Loucy (cell line): ENCODE data around the gene IRX5.

Source experiments
- H2AFZ ChIP-seq: fragments of 200-600 bp; sonication (generic); 2 replicates; pipeline ENCODE4 v1.6.0; 2016; ENCODE audit warnings: antibody characterized with exemption, mild to moderate bottlenecking, low read length, moderate library complexity
- H3F3A ChIP-seq: fragments of 200-600 bp; 2 replicates; pipeline ENCODE4 v1.6.0; 2016; ENCODE audit warnings: antibody characterized with exemption, low read depth, mild to moderate bottlenecking
- H3K27me3 ChIP-seq: fragments of 200-600 bp; sonication (generic); 2 replicates; pipeline ENCODE4 v1.6.1; 2014; ENCODE audit warnings: low read length, mild to moderate bottlenecking; ENCODE audit not compliant: insufficient read depth, poor library complexity, severe bottlenecking
- H3K36me3 ChIP-seq: fragments of 200-600 bp; sonication (generic); 2 replicates; pipeline ENCODE4 v1.6.1; 2016; ENCODE audit warnings: low read length; ENCODE audit not compliant: insufficient read depth
- H3K4me1 ChIP-seq: fragments of 200-600 bp; sonication (generic); 2 replicates; pipeline ENCODE4 v1.5.1; 2014; ENCODE audit warnings: low read length, mild to moderate bottlenecking; ENCODE audit not compliant: insufficient read depth, poor library complexity, severe bottlenecking
- H3K4me2 ChIP-seq: fragments of 200-600 bp; sonication (generic); 2 replicates; pipeline ENCODE4 v1.6.0; 2014; ENCODE audit warnings: antibody characterized with exemption, low read length, low read depth, mild to moderate bottlenecking; ENCODE audit not compliant: poor library complexity, severe bottlenecking
- H3K4me3 ChIP-seq: fragments of 200-600 bp; sonication (generic); 2 replicates; pipeline ENCODE4 v1.5.1; 2014; ENCODE audit warnings: low read length, mild to moderate bottlenecking, mixed read lengths; ENCODE audit not compliant: poor library complexity, severe bottlenecking
- H3K79me2 ChIP-seq: fragments of 200-600 bp; sonication (generic); 2 replicates; pipeline ENCODE4 v1.6.1; 2014; ENCODE audit warnings: low read length; ENCODE audit not compliant: insufficient read depth
- H3K9ac ChIP-seq: fragments of 200-600 bp; sonication (generic); 2 replicates; pipeline ENCODE4 v1.6.0; 2014; ENCODE audit warnings: mild to moderate bottlenecking, low read depth, low read length, moderate library complexity; ENCODE audit not compliant: poor library complexity, severe bottlenecking
- H3K9me2 ChIP-seq: fragments of 200-600 bp; sonication (generic); replicated peaks from 2 replicates; pipeline ENCODE4 v1.6.1; 2016; ENCODE audit warnings: low read depth, low read length, mixed read lengths
- H3K9me3 ChIP-seq: fragments of 200-600 bp; sonication (generic); 2 replicates; pipeline ENCODE4 v1.6.1; 2014; ENCODE audit warnings: mild to moderate bottlenecking, antibody characterized with exemption, low read length, low read depth; ENCODE audit not compliant: insufficient read depth
- H4K20me1 ChIP-seq: fragments of 200-600 bp; sonication (generic); 2 replicates; pipeline ENCODE4 v1.6.0; 2014; ENCODE audit warnings: antibody characterized with exemption, low read length, mild to moderate bottlenecking; ENCODE audit not compliant: insufficient read depth, poor library complexity, severe bottlenecking
- EZH2phosphoT487 ChIP-seq: fragments of 200-600 bp; IDR thresholded peaks from 2 replicates; pipeline ENCODE4 v1.6.1; 2018; ENCODE audit warnings: antibody characterized with exemption, mild to moderate bottlenecking, moderate library complexity, borderline replicate concordance
- TF ChIP-seq, protein P1 (sequence below): fragments of 200-600 bp; sonication (generic); conservative IDR thresholded peaks from 2 replicates; pipeline ENCODE4 v1.5.1; 2014; ENCODE audit warnings: mild to moderate bottlenecking, antibody characterized with exemption, low read length

IRX5 gene

DNA sequence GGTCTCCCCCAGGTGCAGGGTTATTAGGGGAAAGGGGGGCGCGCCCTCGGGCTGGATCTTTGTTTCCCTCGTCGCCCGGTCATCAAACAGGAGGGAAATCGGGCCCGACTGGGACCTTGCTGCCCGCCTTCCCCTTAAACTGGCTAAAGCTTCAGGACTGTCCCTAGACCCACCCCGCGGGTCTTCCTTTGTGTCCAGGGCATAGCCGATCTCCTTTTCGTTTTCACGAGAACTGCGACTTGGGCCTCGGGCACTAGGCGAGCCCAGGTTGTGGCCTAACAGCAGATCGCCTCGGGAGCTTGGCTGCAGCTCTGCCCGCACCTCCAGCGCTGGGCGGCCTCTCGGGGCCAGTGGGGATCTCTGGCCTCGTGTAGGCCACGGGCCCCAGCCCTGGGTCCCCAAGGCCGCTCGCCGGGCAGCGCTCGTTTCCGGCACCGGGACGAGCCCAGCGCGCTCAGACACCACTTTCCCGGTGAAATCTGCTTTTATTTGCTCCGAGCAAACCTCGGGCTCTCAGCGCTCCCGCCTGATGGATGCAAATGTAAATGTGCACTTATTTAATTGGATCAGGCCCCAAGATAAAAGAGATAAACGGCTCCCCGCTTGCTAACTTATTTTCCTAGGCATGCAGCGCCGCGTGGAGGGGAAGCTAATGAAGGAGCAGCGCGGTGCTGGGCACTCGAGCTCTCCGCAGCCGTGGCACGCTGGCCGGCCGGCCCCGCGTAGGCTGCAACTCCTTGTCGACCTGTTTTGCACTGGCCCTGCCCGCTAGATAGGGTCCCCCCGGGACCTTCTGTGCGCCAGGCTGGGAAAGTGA lies 7.8 kb downstream of the IRX5 start:
- Histone ChIP-seq H3K4me2 (peak overlapping the region; percentile 82), H3K36me3 (peaks cover 29% of the 10 kb centered on the region; the same call in 1 of the 2 replicates), H2AFZ (no peak overlapping the region), H3K9ac (peak overlapping the region; percentile 81), H3K79me2 (peaks cover 97% of the 10 kb centered on the region), H3K27me3 (no peaks in the 10 kb centered on the region), H4K20me1 (peaks cover 41% of the 10 kb centered on the region), H3K4me1 (peaks cover 12% of the 10 kb centered on the region), H3F3A (no peaks in the 10 kb centered on the region), H3K9me3 (no peaks in the 10 kb centered on the region), H3K9me2 (no peaks in the 10 kb centered on the region), H3K4me3 (peak overlapping the region; percentile 81)
- TF ChIP-seq, protein P1, sequence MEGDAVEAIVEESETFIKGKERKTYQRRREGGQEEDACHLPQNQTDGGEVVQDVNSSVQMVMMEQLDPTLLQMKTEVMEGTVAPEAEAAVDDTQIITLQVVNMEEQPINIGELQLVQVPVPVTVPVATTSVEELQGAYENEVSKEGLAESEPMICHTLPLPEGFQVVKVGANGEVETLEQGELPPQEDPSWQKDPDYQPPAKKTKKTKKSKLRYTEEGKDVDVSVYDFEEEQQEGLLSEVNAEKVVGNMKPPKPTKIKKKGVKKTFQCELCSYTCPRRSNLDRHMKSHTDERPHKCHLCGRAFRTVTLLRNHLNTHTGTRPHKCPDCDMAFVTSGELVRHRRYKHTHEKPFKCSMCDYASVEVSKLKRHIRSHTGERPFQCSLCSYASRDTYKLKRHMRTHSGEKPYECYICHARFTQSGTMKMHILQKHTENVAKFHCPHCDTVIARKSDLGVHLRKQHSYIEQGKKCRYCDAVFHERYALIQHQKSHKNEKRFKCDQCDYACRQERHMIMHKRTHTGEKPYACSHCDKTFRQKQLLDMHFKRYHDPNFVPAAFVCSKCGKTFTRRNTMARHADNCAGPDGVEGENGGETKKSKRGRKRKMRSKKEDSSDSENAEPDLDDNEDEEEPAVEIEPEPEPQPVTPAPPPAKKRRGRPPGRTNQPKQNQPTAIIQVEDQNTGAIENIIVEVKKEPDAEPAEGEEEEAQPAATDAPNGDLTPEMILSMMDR = no peak
- TF ChIP-seq EZH2phosphoT487 = no peak

DNA sequence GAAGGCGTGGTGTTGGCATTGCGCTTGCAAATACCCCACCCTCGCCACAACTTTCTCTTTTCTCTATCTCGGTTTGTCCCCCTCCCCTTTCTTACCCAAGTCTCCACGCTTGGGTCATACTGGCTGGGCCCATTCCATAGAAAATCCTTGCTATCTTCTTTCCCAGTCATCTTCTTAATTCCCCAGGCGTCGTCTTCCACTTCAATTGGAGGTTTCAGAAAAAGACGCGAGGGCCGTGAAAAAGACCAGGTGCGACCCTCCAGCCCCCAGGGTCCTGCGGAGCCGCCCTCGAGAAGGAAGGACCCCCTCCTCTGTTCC lies 8.3 kb downstream of the IRX5 start:
- H3K9ac ChIP-seq = no peak overlapping the region
- H3K9me2 ChIP-seq = no peaks in the 10 kb centered on the region
- peak overlapping the region; percentile 82 for H3K4me2 ChIP-seq
- no peaks in the 10 kb centered on the region for H3F3A ChIP-seq
- peaks cover 35% of the 10 kb centered on the region for H4K20me1 ChIP-seq
- H3K4me1 ChIP-seq = peaks cover 8% of the 10 kb centered on the region
- peaks cover 24% of the 10 kb centered on the region; the same call in 1 of the 2 replicates for H3K36me3 ChIP-seq
- H3K9me3 ChIP-seq = no peaks in the 10 kb centered on the region
- H3K27me3 ChIP-seq = no peaks in the 10 kb centered on the region
- peaks cover 95% of the 10 kb centered on the region for H3K79me2 ChIP-seq
- TF ChIP-seq, protein P1 = no peak
- TF ChIP-seq EZH2phosphoT487 = no peak
- no peak overlapping the region for H3K4me3 ChIP-seq
- H2AFZ ChIP-seq = no peak overlapping the region

DNA sequence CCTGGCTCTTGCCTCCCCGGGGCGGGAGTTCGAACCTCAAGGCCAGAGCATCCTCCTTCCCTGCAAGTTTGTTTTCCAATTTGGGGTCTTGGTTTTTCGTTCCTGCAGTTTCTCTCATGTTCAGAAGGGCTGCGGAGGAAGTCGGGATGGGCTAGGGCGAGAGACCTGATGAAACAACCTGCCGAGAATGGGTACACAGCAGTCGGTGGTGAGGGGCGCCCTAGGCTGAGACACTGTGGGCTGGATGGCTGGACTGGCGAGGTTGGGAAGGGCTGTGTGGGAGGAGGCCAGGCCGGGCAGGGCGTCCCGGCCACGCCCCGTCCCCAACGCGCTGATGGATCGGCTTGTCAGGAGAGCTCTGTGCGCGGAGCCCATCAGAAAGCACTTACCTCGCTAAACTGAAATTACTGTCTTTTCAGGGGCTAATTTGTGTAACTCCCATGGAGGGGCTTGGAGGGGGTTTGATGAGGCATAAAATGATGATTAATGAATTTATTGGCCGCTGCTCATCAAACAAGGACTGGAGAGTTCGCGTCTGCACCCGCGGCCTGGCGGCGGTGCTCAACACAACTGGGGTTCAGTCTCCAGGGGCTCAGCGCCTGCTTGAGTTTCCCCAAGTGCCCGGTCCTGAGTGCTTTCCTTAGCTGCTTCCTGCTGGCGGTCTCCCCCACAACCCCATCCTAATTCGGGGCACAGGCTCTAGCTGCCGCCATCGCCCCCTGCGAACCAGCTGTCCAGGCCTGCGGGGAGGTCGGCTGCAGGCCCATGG lies 9.0 kb downstream of the IRX5 start:
- H3K4me2 ChIP-seq = no peak overlapping the region
- peaks cover 5% of the 10 kb centered on the region for H3K4me1 ChIP-seq
- no peak for TF ChIP-seq EZH2phosphoT487
- TF ChIP-seq, protein P1 = no peak
- no peaks in the 10 kb centered on the region for H3K9me2 ChIP-seq
- H2AFZ ChIP-seq = no peak overlapping the region
- H3F3A ChIP-seq = no peaks in the 10 kb centered on the region
- peaks cover 18% of the 10 kb centered on the region; the same call in 1 of the 2 replicates for H3K36me3 ChIP-seq
- no peak overlapping the region for H3K4me3 ChIP-seq
- peaks cover 28% of the 10 kb centered on the region for H4K20me1 ChIP-seq
- H3K27me3 ChIP-seq = no peaks in the 10 kb centered on the region
- no peak overlapping the region for H3K9ac ChIP-seq
- H3K9me3 ChIP-seq = no peaks in the 10 kb centered on the region
- peaks cover 87% of the 10 kb centered on the region for H3K79me2 ChIP-seq
